Kidney epithelial cell (primary cell): ENCODE data around the gene C4orf50. TPM values are rescaled to one million over a fixed set of nuclear protein-coding genes. Genes with fewer than 3 reads are reported as not detected.

ENCODE experiments used
- DNase-seq: peaks from one replicate; pipeline ENCODE4 v3.0.0-alpha.2; 2010; ENCODE audit warnings: low read depth
- H3K27me3 ChIP-seq: 2 replicates; pipeline ENCODE4 v1.6.0; 2011; ENCODE audit warnings: low read length; ENCODE audit not compliant: control insufficient read depth, insufficient read depth
- H3K36me3 ChIP-seq: 2 replicates; pipeline ENCODE4 v1.5.1; 2011; ENCODE audit warnings: low read length; ENCODE audit not compliant: control insufficient read depth, insufficient read depth
- H3K4me3 ChIP-seq: 2 replicates; pipeline ENCODE4 v1.5.1; 2011; ENCODE audit warnings: low read depth, mild to moderate bottlenecking, control low read depth, low read length
- total RNA-seq: library from RNA; depleted of rRNA; stranded (reverse); fragments of >200 nt; gene quantifications from 2 replicates; pipeline ENCODE4 v1.2.3, GENCODE V29; 2015
- TF ChIP-seq, protein P1 (sequence below): IDR thresholded peaks from 2 replicates; pipeline ENCODE4 v1.5.1; 2011; ENCODE audit warnings: mild to moderate bottlenecking, moderate library complexity, low read length, control low read depth, inconsistent platforms; ENCODE audit not compliant: insufficient read depth, poor library complexity, severe bottlenecking

C4orf50 gene
- total RNA-seq, 1 donor from 2014 or later, result not detected

DNA sequence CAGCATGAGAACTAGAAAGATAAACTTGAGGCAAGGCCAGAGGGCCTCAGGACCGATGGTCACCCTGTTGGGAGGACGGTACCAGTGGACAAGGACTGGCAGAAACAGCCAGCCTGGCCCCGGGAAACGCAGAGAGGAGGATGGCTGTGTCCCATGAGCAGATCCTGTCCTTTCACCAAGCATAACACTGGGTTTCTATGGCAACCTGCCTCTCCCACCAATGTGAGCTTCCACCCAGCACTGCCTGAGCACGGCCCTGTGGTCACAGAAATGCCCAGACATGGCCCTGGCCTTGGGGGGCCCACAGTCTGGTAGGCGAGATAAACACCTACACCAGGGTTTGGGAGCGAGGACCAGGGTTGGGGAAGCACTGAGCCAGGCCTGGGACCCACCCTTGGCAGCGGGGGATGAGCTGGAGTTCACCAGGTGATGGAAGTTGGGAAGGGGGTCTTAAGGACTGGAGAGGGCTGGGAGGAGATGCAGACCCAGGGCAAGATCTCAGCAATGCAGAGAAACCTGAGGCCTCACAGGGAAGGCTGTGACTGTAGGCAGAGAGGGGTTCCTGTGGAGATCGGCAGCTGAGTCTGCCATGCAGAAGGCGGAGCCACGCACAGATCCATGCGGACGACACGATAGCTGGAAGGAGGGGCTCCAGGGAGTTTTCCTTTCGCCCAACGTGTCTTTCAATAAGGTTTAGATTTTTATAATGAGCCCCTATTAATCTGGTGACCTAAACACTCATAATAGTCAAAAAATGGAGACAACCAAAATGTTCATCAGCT lies 92.6 kb downstream of the C4orf50 start:
- H3K27me3 ChIP-seq, result no peaks in the 10 kb centered on the region
- TF ChIP-seq, protein P1, sequence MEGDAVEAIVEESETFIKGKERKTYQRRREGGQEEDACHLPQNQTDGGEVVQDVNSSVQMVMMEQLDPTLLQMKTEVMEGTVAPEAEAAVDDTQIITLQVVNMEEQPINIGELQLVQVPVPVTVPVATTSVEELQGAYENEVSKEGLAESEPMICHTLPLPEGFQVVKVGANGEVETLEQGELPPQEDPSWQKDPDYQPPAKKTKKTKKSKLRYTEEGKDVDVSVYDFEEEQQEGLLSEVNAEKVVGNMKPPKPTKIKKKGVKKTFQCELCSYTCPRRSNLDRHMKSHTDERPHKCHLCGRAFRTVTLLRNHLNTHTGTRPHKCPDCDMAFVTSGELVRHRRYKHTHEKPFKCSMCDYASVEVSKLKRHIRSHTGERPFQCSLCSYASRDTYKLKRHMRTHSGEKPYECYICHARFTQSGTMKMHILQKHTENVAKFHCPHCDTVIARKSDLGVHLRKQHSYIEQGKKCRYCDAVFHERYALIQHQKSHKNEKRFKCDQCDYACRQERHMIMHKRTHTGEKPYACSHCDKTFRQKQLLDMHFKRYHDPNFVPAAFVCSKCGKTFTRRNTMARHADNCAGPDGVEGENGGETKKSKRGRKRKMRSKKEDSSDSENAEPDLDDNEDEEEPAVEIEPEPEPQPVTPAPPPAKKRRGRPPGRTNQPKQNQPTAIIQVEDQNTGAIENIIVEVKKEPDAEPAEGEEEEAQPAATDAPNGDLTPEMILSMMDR, result no peak
- DNase-seq, result no peak
- H3K4me3 ChIP-seq, result no peak overlapping the region
- H3K36me3 ChIP-seq, result no peaks in the 10 kb centered on the region

DNA sequence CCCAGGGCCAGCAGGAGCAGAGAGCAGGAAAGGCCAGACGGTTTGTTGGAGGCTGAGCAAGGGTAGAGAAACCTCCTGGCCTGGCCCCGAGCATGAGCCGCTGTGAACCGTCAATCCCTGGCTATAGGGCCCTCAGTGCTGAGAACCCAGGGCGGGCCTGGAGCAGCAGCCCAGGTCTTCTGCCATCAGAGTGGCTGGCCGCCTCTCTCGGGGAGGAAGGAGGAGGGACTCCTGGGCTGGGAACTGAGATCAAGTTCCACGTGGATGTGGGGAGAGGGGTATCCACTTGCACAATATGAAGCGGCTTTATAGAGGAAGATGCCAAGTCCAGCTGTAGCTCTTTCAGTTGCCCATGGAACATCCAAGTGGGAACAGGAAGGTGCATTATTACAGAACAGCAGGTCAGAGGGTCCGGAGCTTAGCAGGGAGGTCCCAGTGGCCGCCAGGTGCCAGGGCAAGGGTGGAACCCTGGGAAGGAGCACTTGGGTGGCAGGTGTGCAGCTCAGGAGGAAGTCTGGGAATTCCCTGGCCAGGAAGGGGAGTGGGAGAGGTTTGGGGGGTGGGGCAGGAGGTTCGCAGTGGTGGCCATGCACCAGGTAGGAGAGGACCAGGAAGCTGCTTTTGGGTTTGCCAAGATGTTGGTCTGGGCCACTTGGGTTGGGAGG lies 93.6 kb downstream of the C4orf50 start:
- no peak overlapping the region for H3K4me3 ChIP-seq
- H3K27me3 ChIP-seq, result no peaks in the 10 kb centered on the region
- TF ChIP-seq, protein P1, result no peak
- H3K36me3 ChIP-seq, result no peaks in the 10 kb centered on the region
- no peak for DNase-seq

DNA sequence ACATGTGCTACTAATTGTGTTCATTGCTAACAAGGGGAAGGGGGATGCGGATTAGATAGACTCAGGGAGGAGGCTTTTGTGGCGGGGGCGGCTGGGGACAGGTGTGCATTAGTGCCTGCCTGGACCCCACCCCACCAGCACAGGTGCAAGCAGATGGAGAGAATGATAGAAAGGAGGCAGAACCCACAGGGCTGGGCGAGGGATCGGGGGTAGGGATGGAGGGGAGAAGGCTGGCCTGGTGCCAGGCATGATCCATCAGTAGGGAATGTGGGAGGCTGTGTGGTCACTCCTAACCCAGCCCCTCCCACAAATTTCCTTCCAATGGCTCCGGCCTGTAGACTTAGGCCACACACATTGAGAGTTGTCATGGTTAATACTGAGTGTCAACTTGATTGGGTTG lies 94.9 kb downstream of the C4orf50 start:
- no peaks in the 10 kb centered on the region for H3K36me3 ChIP-seq
- DNase-seq, result no peak
- TF ChIP-seq, protein P1, result no peak
- H3K4me3 ChIP-seq, result no peak overlapping the region
- H3K27me3 ChIP-seq, result no peaks in the 10 kb centered on the region

DNA sequence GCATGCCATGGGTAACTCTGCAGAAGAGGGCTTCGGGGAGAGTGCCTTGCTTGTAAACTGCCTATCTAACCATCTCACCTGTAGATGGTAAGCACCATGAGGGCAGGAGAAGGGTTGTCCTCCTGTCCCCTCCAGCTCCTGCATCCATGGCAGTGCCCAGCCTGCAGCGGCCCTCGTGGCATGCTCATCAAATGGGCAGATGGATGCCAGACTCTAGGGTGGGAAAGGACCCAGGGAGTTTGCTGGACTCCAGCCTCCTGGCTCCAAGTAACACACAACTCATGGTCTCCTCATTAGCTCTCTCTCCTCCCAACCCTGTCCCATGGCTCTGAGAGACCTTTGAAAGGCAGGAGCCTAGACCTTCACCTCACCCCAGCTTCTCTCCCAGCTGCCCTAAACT lies 95.7 kb downstream of the C4orf50 start:
- no peaks in the 10 kb centered on the region for H3K36me3 ChIP-seq
- no peak overlapping the region for H3K4me3 ChIP-seq
- no peak for DNase-seq
- TF ChIP-seq, protein P1, result no peak
- H3K27me3 ChIP-seq, result no peaks in the 10 kb centered on the region

DNA sequence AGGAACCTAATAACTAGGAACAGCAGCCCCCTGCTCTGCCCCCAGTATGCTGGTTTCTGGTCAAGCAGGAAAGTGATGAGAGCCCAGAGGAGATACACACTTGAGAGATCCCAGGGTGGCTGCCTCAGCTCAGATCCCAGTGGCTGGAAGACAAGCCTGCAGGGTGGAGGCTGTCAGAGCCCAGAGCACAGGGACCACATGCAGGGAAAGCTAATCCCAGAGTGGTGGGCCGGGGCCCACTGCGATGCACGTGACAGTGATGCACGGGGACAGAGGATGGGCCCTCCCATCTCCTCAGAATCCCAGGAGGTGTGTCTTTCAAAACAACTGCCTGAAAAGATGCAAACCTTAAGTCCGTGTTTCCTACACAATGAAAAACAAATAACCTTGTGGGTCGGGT lies 96.2 kb downstream of the C4orf50 start:
- Histone ChIP-seq H3K27me3 (no peaks in the 10 kb centered on the region), H3K36me3 (no peaks in the 10 kb centered on the region), H3K4me3 (no peak overlapping the region)
- TF ChIP-seq, protein P1, result no peak
- no peak for DNase-seq
